Measurements from ENCODE around the gene FBLN1.

DNA sequence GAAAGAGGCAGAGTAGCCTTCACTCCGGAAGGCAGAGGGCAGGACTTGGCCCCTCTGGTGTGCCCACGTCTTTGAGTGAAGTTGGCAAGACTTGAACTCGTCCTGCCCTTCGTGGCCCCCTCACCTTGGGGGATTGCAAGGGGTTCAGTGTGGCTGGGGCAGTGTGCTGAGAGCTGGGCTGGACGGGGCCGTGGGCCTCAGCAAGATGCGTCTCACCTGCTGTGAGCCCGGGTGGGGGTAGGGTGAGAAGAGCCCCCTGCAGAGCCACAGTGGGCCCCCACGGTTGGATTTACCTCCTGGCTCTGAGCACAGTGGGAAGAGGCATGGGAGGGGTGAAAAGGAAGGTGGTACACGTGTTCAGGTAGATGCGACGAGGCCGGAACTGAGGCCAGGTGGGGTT is 87.6 kb downstream of the FBLN1 start:
- TF ChIP-seq, protein P1, sequence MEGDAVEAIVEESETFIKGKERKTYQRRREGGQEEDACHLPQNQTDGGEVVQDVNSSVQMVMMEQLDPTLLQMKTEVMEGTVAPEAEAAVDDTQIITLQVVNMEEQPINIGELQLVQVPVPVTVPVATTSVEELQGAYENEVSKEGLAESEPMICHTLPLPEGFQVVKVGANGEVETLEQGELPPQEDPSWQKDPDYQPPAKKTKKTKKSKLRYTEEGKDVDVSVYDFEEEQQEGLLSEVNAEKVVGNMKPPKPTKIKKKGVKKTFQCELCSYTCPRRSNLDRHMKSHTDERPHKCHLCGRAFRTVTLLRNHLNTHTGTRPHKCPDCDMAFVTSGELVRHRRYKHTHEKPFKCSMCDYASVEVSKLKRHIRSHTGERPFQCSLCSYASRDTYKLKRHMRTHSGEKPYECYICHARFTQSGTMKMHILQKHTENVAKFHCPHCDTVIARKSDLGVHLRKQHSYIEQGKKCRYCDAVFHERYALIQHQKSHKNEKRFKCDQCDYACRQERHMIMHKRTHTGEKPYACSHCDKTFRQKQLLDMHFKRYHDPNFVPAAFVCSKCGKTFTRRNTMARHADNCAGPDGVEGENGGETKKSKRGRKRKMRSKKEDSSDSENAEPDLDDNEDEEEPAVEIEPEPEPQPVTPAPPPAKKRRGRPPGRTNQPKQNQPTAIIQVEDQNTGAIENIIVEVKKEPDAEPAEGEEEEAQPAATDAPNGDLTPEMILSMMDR (conservative IDR thresholded peaks at IDR 0.05): no peak
- no peak for TF ChIP-seq EZH2 (IDR thresholded peaks at IDR 0.05; ENCODE audit: low read depth)

Data from PC-9 (cell line).